GM23338 (cell line): ENCODE data around the gene SLC12A7. TPM values are rescaled to one million over a fixed set of nuclear protein-coding genes. Genes with fewer than 3 reads are reported as not detected.
A peak's percentile ranks its signal among the peaks of the same experiment; 100 is the strongest.

ENCODE experiments used
- ATAC-seq: fragments of 200-7000 bp; cut with Tn5 transposase; 3 replicates; pipeline ENCODE4 v1.9.1; 2020
- DNase-seq: peaks from one replicate; pipeline ENCODE4 v3.0.0-alpha.2; 2015; ENCODE audit warnings: low spot score
- H2AFZ ChIP-seq: fragments of 200-600 bp; sonication (generic); 2 replicates; pipeline ENCODE4 v1.8.0; 2016; ENCODE audit warnings: antibody characterized with exemption, mild to moderate bottlenecking, moderate library complexity
- H3F3A ChIP-seq: fragments of 200-600 bp; sonication (generic); replicated peaks from 2 replicates; pipeline ENCODE4 v1.8.0; 2017; ENCODE audit warnings: antibody characterized with exemption, mixed run types, low read depth
- H3K27ac ChIP-seq: fragments of 200-600 bp; sonication (generic); 2 replicates; pipeline ENCODE4 v1.6.1; 2016; ENCODE audit warnings: low read depth
- H3K27me3 ChIP-seq: fragments of 200-600 bp; sonication (generic); 2 replicates; pipeline ENCODE4 v1.8.0; 2016; ENCODE audit warnings: mild to moderate bottlenecking, mixed run types, moderate library complexity; ENCODE audit not compliant: insufficient read depth
- H3K36me3 ChIP-seq: fragments of 200-600 bp; sonication (generic); 2 replicates; pipeline ENCODE4 v1.8.0; 2016; ENCODE audit warnings: mild to moderate bottlenecking; ENCODE audit not compliant: insufficient read depth
- H3K4me1 ChIP-seq: fragments of 200-600 bp; sonication (generic); 2 replicates; pipeline ENCODE4 v1.8.0; 2016; ENCODE audit warnings: mild to moderate bottlenecking, moderate library complexity; ENCODE audit not compliant: insufficient read depth
- H3K4me2 ChIP-seq: fragments of 200-600 bp; sonication (generic); 2 replicates; pipeline ENCODE4 v1.7.1; 2017; ENCODE audit warnings: mixed run types
- H3K4me3 ChIP-seq: fragments of 200-600 bp; sonication (generic); 2 replicates; pipeline ENCODE4 v1.6.1; 2016; ENCODE audit warnings: mixed run types
- H3K79me2 ChIP-seq: fragments of 200-600 bp; sonication (generic); replicated peaks from 2 replicates; pipeline ENCODE4 v1.8.0; 2017; ENCODE audit warnings: mild to moderate bottlenecking; ENCODE audit not compliant: insufficient read depth
- H3K9me2 ChIP-seq: fragments of 200-600 bp; sonication (generic); 2 replicates; pipeline ENCODE4 v1.8.0; 2017; ENCODE audit not compliant: insufficient read depth
- H4K20me1 ChIP-seq: fragments of 200-600 bp; sonication (generic); replicated peaks from 2 replicates; pipeline ENCODE4 v1.8.0; 2017; ENCODE audit warnings: mild to moderate bottlenecking; ENCODE audit not compliant: insufficient read depth
- H3K27ac Mint-ChIP-seq: 2 replicates; pipeline ENCODE4 v1.8.0; 2020; ENCODE audit warnings: inconsistent platforms, mild to moderate bottlenecking, moderate library complexity, mixed read lengths
- H3K27me3 Mint-ChIP-seq: 3 replicates; pipeline ENCODE4 v1.8.0; 2022; ENCODE audit warnings: low read depth, mild to moderate bottlenecking, moderate library complexity, mixed read lengths, inconsistent platforms; ENCODE audit not compliant: insufficient read depth, poor library complexity
- H3K36me3 Mint-ChIP-seq: 3 replicates; pipeline ENCODE4 v1.8.0; 2021; ENCODE audit warnings: low read depth, mild to moderate bottlenecking, inconsistent platforms, moderate library complexity, mixed read lengths
- H3K4me1 Mint-ChIP-seq: 3 replicates; pipeline ENCODE4 v1.8.0; 2020; ENCODE audit warnings: mild to moderate bottlenecking, inconsistent platforms, mixed read lengths
- H3K4me3 Mint-ChIP-seq: 3 replicates; pipeline ENCODE4 v1.8.0; 2021; ENCODE audit warnings: moderate library complexity, mild to moderate bottlenecking, inconsistent platforms, mixed read lengths
- H3K9me3 Mint-ChIP-seq: 3 replicates; pipeline ENCODE4 v1.8.0; 2020; ENCODE audit warnings: moderate library complexity, mild to moderate bottlenecking, inconsistent platforms, mixed read lengths
- ETS1 ChIP-seq: IDR thresholded peaks from 2 replicates; pipeline ENCODE4 v1.6.1; 2016; ENCODE audit warnings: antibody characterized with exemption
- EZH2 ChIP-seq: fragments of 200-600 bp; sonication (generic); IDR thresholded peaks from one replicate; pipeline ENCODE4 v1.8.0; 2017; ENCODE audit warnings: antibody characterized with exemption, mild to moderate bottlenecking, low read depth; ENCODE audit not compliant: unreplicated experiment
- EZH2phosphoT487 ChIP-seq: fragments of 200-600 bp; sonication (generic); IDR thresholded peaks from one replicate; pipeline ENCODE4 v1.8.1; 2018; ENCODE audit warnings: antibody characterized with exemption; ENCODE audit not compliant: unreplicated experiment
- POLR2AphosphoS5 ChIP-seq: IDR thresholded peaks from 2 replicates; pipeline ENCODE4 v1.6.1; 2016; ENCODE audit warnings: antibody characterized with exemption, low read depth
- STAT1 ChIP-seq: IDR thresholded peaks from one replicate; pipeline ENCODE4 v1.6.1; 2016; ENCODE audit warnings: antibody characterized with exemption; ENCODE audit not compliant: unreplicated experiment
- ZNF331 ChIP-seq: fragments of 250-450 bp; sonication (Bioruptor Pico); IDR thresholded peaks from 2 replicates; pipeline ENCODE4 v1.5.0; 2020; ENCODE audit warnings: low read depth, mild to moderate bottlenecking, moderate library complexity
- polyA plus RNA-seq: library from polyadenylated mRNA; unstranded; fragments of >200 nt; fragmentation: Nextera tagmentation; extraction: Ambion mirVana; gene quantifications from 2 replicates; pipeline ENCODE4 v1.2.1, GENCODE V29; 2016
- total RNA-seq: library from RNA; depleted of rRNA; stranded (reverse); fragments of >200 nt; shearing (Covaris generic); gene quantifications from 2 replicates; pipeline ENCODE4 v1.2.3, GENCODE V29; 2014
- TF ChIP-seq, protein P1 (sequence below): IDR thresholded peaks from one replicate; pipeline ENCODE4 v1.6.1; 2018; ENCODE audit warnings: antibody characterized with exemption; ENCODE audit not compliant: unreplicated experiment
- TF ChIP-seq, protein P2 (sequence below), 2 experiments: fragments of 200-600 bp in 1 of 2; sonication (generic) in 1 of 2; conservative IDR thresholded peaks; 2 replicates each; pipeline versions ENCODE4 v1.5.1 to v1.6.1; 2016 to 2017; ENCODE audit warnings: antibody characterized with exemption in 2 of 2, low read depth in 2 of 2, mild to moderate bottlenecking in 2 of 2, moderate library complexity in 1 of 2

The SLC12A7 gene
- total and polyA plus RNA-seq, 2 experiments from 2014 or later, result 7.4 to 32.2 TPM

DNA sequence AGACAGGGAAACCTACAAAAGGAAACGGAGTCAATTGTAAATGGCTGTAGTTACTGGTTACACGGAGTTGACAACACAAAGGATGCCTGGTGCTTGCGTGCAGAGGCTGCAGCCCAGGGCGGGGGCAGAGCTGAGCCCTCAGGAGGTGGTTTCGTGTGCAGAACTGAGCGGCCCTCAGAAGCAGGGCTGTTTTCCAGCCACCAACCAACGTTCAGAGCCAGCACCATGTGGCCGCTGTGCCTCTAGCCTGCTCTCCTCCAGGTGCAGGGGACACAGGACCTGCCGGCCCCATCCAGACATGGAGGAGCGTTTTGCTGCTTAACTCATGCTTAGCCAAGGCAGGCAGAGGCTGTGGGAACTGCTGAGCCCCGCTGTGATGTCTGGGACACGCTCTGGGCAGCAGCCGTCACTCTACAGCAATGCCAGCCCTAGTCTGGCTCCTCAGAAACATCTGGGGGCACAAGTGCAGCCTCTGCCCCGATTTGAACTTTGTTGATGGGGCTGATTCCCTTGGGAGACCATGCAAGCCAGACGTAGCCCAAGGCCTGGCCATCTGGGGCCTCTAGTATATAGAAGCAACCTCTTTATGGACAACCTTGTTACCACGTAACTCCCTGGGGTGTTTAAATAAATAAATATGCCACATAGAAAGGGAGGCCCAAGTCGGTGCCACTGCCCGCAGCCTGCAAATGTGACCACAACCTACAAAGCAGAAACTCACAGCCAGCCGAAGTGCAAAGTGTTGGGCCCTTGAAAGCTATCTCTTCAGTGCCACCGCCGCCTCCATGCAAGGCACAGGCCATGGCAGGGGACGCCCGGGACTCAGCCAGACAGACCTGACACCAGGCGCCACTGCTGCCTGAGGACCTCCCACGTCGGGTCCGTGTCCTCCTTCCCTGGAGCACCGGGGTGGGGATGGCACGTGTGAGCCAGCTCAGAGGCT, 61.2 kb downstream of the SLC12A7 start:
- Histone ChIP-seq H3F3A (no peaks in the 10 kb centered on the region), H4K20me1 (no peaks in the 10 kb centered on the region; the same call in 1 of the 2 replicates), H3K36me3 (no peaks in the 10 kb centered on the region), H3K4me3 (no peak overlapping the region), H3K4me1 (no peaks in the 10 kb centered on the region), H3K27ac (no peak overlapping the region), H2AFZ (no peak overlapping the region), H3K27me3 (no peaks in the 10 kb centered on the region), H3K79me2 (no peaks in the 10 kb centered on the region), H3K4me2 (no peak overlapping the region), H3K9me2 (no peaks in the 10 kb centered on the region)
- DNase-seq, result peak; percentile 2
- Mint-ChIP-seq H3K36me3 (peaks cover 23% of the 10 kb centered on the region), H3K9me3 (peaks cover 11% of the 10 kb centered on the region), H3K4me1 (no peaks in the 10 kb centered on the region), H3K27ac (0 out of 2 replicates have a peak overlapping the region, but pooled peaks have one; percentile 19), H3K27me3 (peaks cover 20% of the 10 kb centered on the region), H3K4me3 (no peak overlapping the region)
- peak; percentile 45 for ATAC-seq
- TF ChIP-seq, protein P1, sequence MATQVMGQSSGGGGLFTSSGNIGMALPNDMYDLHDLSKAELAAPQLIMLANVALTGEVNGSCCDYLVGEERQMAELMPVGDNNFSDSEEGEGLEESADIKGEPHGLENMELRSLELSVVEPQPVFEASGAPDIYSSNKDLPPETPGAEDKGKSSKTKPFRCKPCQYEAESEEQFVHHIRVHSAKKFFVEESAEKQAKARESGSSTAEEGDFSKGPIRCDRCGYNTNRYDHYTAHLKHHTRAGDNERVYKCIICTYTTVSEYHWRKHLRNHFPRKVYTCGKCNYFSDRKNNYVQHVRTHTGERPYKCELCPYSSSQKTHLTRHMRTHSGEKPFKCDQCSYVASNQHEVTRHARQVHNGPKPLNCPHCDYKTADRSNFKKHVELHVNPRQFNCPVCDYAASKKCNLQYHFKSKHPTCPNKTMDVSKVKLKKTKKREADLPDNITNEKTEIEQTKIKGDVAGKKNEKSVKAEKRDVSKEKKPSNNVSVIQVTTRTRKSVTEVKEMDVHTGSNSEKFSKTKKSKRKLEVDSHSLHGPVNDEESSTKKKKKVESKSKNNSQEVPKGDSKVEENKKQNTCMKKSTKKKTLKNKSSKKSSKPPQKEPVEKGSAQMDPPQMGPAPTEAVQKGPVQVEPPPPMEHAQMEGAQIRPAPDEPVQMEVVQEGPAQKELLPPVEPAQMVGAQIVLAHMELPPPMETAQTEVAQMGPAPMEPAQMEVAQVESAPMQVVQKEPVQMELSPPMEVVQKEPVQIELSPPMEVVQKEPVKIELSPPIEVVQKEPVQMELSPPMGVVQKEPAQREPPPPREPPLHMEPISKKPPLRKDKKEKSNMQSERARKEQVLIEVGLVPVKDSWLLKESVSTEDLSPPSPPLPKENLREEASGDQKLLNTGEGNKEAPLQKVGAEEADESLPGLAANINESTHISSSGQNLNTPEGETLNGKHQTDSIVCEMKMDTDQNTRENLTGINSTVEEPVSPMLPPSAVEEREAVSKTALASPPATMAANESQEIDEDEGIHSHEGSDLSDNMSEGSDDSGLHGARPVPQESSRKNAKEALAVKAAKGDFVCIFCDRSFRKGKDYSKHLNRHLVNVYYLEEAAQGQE, result no peak
- no peak for TF ChIP-seq STAT1
- TF ChIP-seq EZH2phosphoT487, result no peak
- no peak for TF ChIP-seq EZH2

GRCh38 chr5:1048861-1049838, 62.7 kb downstream of the SLC12A7 start:
- DNase-seq (no peak), ATAC-seq (peak; percentile 27)
- Histone ChIP-seq H3K9me2 (no peaks in the 10 kb centered on the region), H3K27me3 (no peaks in the 10 kb centered on the region), H3K79me2 (no peaks in the 10 kb centered on the region), H4K20me1 (no peaks in the 10 kb centered on the region), H3F3A (no peaks in the 10 kb centered on the region), H3K36me3 (no peaks in the 10 kb centered on the region), H2AFZ (no peak overlapping the region), H3K27ac (no peak overlapping the region), H3K4me2 (no peak overlapping the region), H3K4me1 (no peaks in the 10 kb centered on the region), H3K4me3 (no peak overlapping the region)
- Mint-ChIP-seq H3K27ac (no peak overlapping the region), H3K4me1 (no peaks in the 10 kb centered on the region), H3K4me3 (no peak overlapping the region), H3K27me3 (peaks cover 22% of the 10 kb centered on the region), H3K9me3 (peaks cover 27% of the 10 kb centered on the region), H3K36me3 (peaks cover 24% of the 10 kb centered on the region)
- no peak for TF ChIP-seq ETS1
- TF ChIP-seq EZH2phosphoT487, result no peak
- no peak for TF ChIP-seq ZNF331 (CRISPR knock-in tag)
- TF ChIP-seq POLR2AphosphoS5, result no peak
- TF ChIP-seq, protein P2, sequence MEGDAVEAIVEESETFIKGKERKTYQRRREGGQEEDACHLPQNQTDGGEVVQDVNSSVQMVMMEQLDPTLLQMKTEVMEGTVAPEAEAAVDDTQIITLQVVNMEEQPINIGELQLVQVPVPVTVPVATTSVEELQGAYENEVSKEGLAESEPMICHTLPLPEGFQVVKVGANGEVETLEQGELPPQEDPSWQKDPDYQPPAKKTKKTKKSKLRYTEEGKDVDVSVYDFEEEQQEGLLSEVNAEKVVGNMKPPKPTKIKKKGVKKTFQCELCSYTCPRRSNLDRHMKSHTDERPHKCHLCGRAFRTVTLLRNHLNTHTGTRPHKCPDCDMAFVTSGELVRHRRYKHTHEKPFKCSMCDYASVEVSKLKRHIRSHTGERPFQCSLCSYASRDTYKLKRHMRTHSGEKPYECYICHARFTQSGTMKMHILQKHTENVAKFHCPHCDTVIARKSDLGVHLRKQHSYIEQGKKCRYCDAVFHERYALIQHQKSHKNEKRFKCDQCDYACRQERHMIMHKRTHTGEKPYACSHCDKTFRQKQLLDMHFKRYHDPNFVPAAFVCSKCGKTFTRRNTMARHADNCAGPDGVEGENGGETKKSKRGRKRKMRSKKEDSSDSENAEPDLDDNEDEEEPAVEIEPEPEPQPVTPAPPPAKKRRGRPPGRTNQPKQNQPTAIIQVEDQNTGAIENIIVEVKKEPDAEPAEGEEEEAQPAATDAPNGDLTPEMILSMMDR (conservative IDR thresholded peaks at IDR 0.05; ENCODE audit: low read depth in 2 of 2), result no peak
